GM21737 (cell line): ENCODE results near the gene CBLN3.
A peak's percentile ranks its signal among the peaks of the same experiment; 100 is the strongest.
"Not testable (repeated sequence)": the region's sequence is repeated elsewhere in the genome, so short reads cannot be mapped to it uniquely, and the experiment has no call there.

Source experiments
- ATAC-seq: cut with Tn5 transposase; IDR thresholded peaks from one replicate; pipeline ENCODE4 v1.9.1; 2021; ENCODE audit warnings: mild to moderate bottlenecking, moderate library complexity; ENCODE audit not compliant: unreplicated experiment

The CBLN3 gene

GRCh38 chr14:24429395-24430142 is at the start of gene CBLN3, which contains the start of gene KHNYN:
CBLN3 (minus strand) TSS chr14:24429668; CDS start chr14:24429054, 614 bp downstream.
KHNYN (plus strand) TSS chr14:24429954; CDS start chr14:24430731, 777 bp downstream.
- peak; percentile 77 for ATAC-seq

- no peak for ATAC-seq
These were observed 45.8 kb upstream of the CBLN3 start for GRCh38 chr14:24475261-24475660.

- no peak for ATAC-seq
These were observed 43.7 kb upstream of the CBLN3 start for GRCh38 chr14:24473211-24473610.

- not testable (repeated sequence) for ATAC-seq
These were observed 41.0 kb upstream of the CBLN3 start for GRCh38 chr14:24470450-24470849.

- ATAC-seq = no peak
These were observed 36.3 kb upstream of the CBLN3 start for GRCh38 chr14:24465805-24466204.

- no peak for ATAC-seq
These were observed 35.9 kb upstream of the CBLN3 start for GRCh38 chr14:24465368-24465767.

GRCh38 chr14:24463884-24464785 is 34.7 kb upstream of the CBLN3 start:
- no peak for ATAC-seq

- ATAC-seq = no peak
These were observed 33.8 kb upstream of the CBLN3 start for GRCh38 chr14:24463017-24463883.

GRCh38 chr14:24461336-24461735 is 31.9 kb upstream of the CBLN3 start:
- ATAC-seq = no peak

- ATAC-seq = no peak
These were observed 29.9 kb upstream of the CBLN3 start for GRCh38 chr14:24459331-24459730.

- no peak for ATAC-seq
These were observed 29.3 kb upstream of the CBLN3 start for GRCh38 chr14:24458736-24459135.

- no peak for ATAC-seq
These were observed 27.5 kb upstream of the CBLN3 start for GRCh38 chr14:24456980-24457379.

- not testable (repeated sequence) for ATAC-seq
These were observed 21.4 kb upstream of the CBLN3 start for GRCh38 chr14:24450828-24451227.

GRCh38 chr14:24443053-24443665 is 13.7 kb upstream of the CBLN3 start:
- no peak for ATAC-seq

- peak; percentile 88 for ATAC-seq
These were observed 13.0 kb upstream of the CBLN3 start, which contains the start of gene SDR39U1 for GRCh38 chr14:24442240-24443052. SDR39U1 (minus strand) TSS chr14:24442776; CDS start chr14:24442769, 7 bp downstream.

GRCh38 chr14:24441904-24442239 is 12.4 kb upstream of the CBLN3 start:
- ATAC-seq = no peak

- ATAC-seq = no peak
These were observed 12.0 kb upstream of the CBLN3 start for GRCh38 chr14:24441485-24441884.

GRCh38 chr14:24440606-24441399 is 11.3 kb upstream of the CBLN3 start:
- no peak for ATAC-seq
